ENCODE results near the gene CFAP210. TPM values are rescaled to one million over a fixed set of nuclear protein-coding genes. Genes with fewer than 3 reads are reported as not detected.

Gene CFAP210
- polyA plus RNA-seq, 3 donors = not detected

- Histone ChIP-seq H3K9me3 (replicated peaks in 1 of 2; ENCODE audit: control insufficient read depth in 1 of 2, insufficient read depth in 1 of 2, low read length in 2 of 2) (no peaks in the 10 kb centered on the region), H3K4me3 (replicated peaks in 1 of 3; ENCODE audit: low read depth in 2 of 3, low read length in 3 of 3) (no peak overlapping the region), H3K36me3 (replicated peaks in 1 of 2; ENCODE audit: control insufficient read depth in 1 of 2, insufficient read depth in 2 of 2, low read length in 2 of 2) (no peaks in the 10 kb centered on the region), H3K27me3 (ENCODE audit: control insufficient read depth in 2 of 2, insufficient read depth in 2 of 2, low read length in 2 of 2) (no peaks in the 10 kb centered on the region), H3K4me2 (replicated peaks; ENCODE audit: extremely low read depth, low read length, poor library complexity, severe bottlenecking) (no peak overlapping the region), H4K20me1 (ENCODE audit: insufficient read depth, low read length) (no peaks in the 10 kb centered on the region), H3K4me1 (ENCODE audit: control insufficient read depth in 1 of 2, insufficient read depth in 2 of 2, low read length in 2 of 2) (no peaks in the 10 kb centered on the region), H2AFZ (ENCODE audit: insufficient read depth, low read depth, low read length, poor library complexity, severe bottlenecking) (no peak overlapping the region), H3K79me2 (ENCODE audit: insufficient read depth, low read length) (no peaks in the 10 kb centered on the region), H3K9ac (ENCODE audit: insufficient read depth, low read length, poor library complexity, severe bottlenecking) (no peak overlapping the region), H3K27ac (ENCODE audit: low read depth in 1 of 2, low read length in 2 of 2) (no peak overlapping the region)
- Mint-ChIP-seq H3K36me3 (no peaks in the 10 kb centered on the region), H3K27me3 (ENCODE audit: low read depth in 3 of 3) (peaks cover 0 to under 1% (median under 1%) of the 10 kb centered on the region in 3 donors), H3K9me3 (peaks cover 0 to 3% (median 0%) of the 10 kb centered on the region in 7 donors), H3K4me3 (no peak overlapping the region), H3K27ac (peak overlapping the region in 1 of 7 donors; percentile 26), H3K4me1 (peaks cover 3% of the 10 kb centered on the region)
- intact Hi-C loops (cut with micrococcal nuclease) = no loop called here
- no CpG with 5 or more reads among the region's 2 CpGs for WGBS (ENCODE audit: insufficient coverage)
- no peak for DNase-seq
- TF ChIP-seq CTCF (IDR thresholded peaks at IDR 0.05) = no peak
Observed at GRCh38 chr2:169718930-169719504, 24.8 kb upstream of the CFAP210 start.

GRCh38 chr2:169717691-169718063 lies 23.5 kb upstream of the CFAP210 start:
- Histone ChIP-seq H3K4me3 (replicated peaks in 1 of 3; ENCODE audit: low read depth in 2 of 3, low read length in 3 of 3) (no peak overlapping the region), H4K20me1 (ENCODE audit: insufficient read depth, low read length) (no peaks in the 10 kb centered on the region), H3K4me2 (replicated peaks; ENCODE audit: extremely low read depth, low read length, poor library complexity, severe bottlenecking) (no peak overlapping the region), H3K27ac (ENCODE audit: low read depth in 1 of 2, low read length in 2 of 2) (no peak overlapping the region), H3K27me3 (ENCODE audit: control insufficient read depth in 2 of 2, insufficient read depth in 2 of 2, low read length in 2 of 2) (no peaks in the 10 kb centered on the region), H3K9ac (ENCODE audit: insufficient read depth, low read length, poor library complexity, severe bottlenecking) (no peak overlapping the region), H3K4me1 (ENCODE audit: control insufficient read depth in 1 of 2, insufficient read depth in 2 of 2, low read length in 2 of 2) (no peaks in the 10 kb centered on the region), H3K9me3 (replicated peaks in 1 of 2; ENCODE audit: control insufficient read depth in 1 of 2, insufficient read depth in 1 of 2, low read length in 2 of 2) (no peaks in the 10 kb centered on the region), H3K79me2 (ENCODE audit: insufficient read depth, low read length) (no peaks in the 10 kb centered on the region), H3K36me3 (replicated peaks in 1 of 2; ENCODE audit: control insufficient read depth in 1 of 2, insufficient read depth in 2 of 2, low read length in 2 of 2) (no peaks in the 10 kb centered on the region), H2AFZ (ENCODE audit: insufficient read depth, low read depth, low read length, poor library complexity, severe bottlenecking) (no peak overlapping the region)
- intact Hi-C loops (cut with micrococcal nuclease) = no loop called here
- 100% methylated on average over 1 of the region's 4 CpGs for WGBS (ENCODE audit: insufficient coverage)
- Mint-ChIP-seq H3K4me1 (peaks cover 3% of the 10 kb centered on the region), H3K27me3 (ENCODE audit: low read depth in 3 of 3) (peaks cover 0 to 2% (median 0%) of the 10 kb centered on the region in 3 donors), H3K4me3 (no peak overlapping the region), H3K27ac (no peak overlapping the region), H3K36me3 (no peaks in the 10 kb centered on the region), H3K9me3 (peaks cover 0 to 2% (median 0%) of the 10 kb centered on the region in 7 donors)
- no peak for DNase-seq
- no peak for TF ChIP-seq CTCF (IDR thresholded peaks at IDR 0.05)

Measured in CD14-positive monocyte (primary cell).